Tibial nerve (tissue), 4 donors: Measurements from ENCODE around the gene BTBD9. TPM values are rescaled to one million over a fixed set of nuclear protein-coding genes. Genes with fewer than 3 reads are reported as not detected.

ENCODE experiments used
- DNase-seq, 2 donors: peaks; one replicate each; pipeline ENCODE4 v3.0.0-alpha.2; 2019; ENCODE audit warnings: low spot score in 2 of 2
- H3K27ac ChIP-seq, 4 donors: fragments of 200-600 bp; sonication (generic) in 3 of 4; one replicate each; pipeline ENCODE4 v1.5.1; 2017 to 2019; ENCODE audit warnings: mild to moderate bottlenecking in 1 of 4
- H3K27me3 ChIP-seq, 2 donors: fragments of 200-600 bp; sonication (generic) in 1 of 2; one replicate each; pipeline versions ENCODE4 v1.5.1 to v1.6.0; 2017 to 2019
- H3K36me3 ChIP-seq, 3 donors: fragments of 200-600 bp; sonication (generic); one replicate each; pipeline ENCODE4 v1.5.1; 2018 to 2019
- H3K4me1 ChIP-seq, 4 donors: fragments of 200-600 bp; sonication (generic) in 3 of 4; one replicate each; pipeline ENCODE4 v1.5.1; 2017 to 2019
- H3K4me3 ChIP-seq, 4 donors: fragments of 200-600 bp; sonication (generic) in 3 of 4; one replicate each; pipeline ENCODE4 v1.5.1; 2017 to 2019; ENCODE audit warnings: mild to moderate bottlenecking in 1 of 4, moderate library complexity in 1 of 4
- H3K9me3 ChIP-seq, 4 donors: fragments of 200-600 bp; sonication (generic) in 3 of 4; one replicate each; pipeline ENCODE4 v1.5.1; 2017 to 2019
- CTCF ChIP-seq, 5 experiments: fragments of 200-600 bp in 3 of 5; fragments of 450-650 bp in 2 of 5; sonication (generic) in 3 of 5; IDR thresholded peaks; one replicate each; pipeline ENCODE4 v1.5.1; 2016 to 2019; ENCODE audit warnings: antibody characterized with exemption in 5 of 5, mild to moderate bottlenecking in 3 of 5, moderate library complexity in 2 of 5
- EP300 ChIP-seq, 2 donors: sonication (generic); formaldehyde crosslinking; IDR thresholded peaks; one replicate each; pipeline ENCODE4 v1.6.1; 2017; ENCODE audit warnings: antibody characterized with exemption in 2 of 2, mild to moderate bottlenecking in 1 of 2
- POLR2A ChIP-seq, 2 donors: fragments of 450-650 bp; IDR thresholded peaks; one replicate each; pipeline ENCODE4 v1.6.1; 2017; ENCODE audit warnings: antibody characterized with exemption in 2 of 2, mild to moderate bottlenecking in 2 of 2, moderate library complexity in 2 of 2
- WGBS, 2 donors: methylation state at CpG; one replicate each; pipeline ENCODE4 v1.1.5; 2018; 5-methylcytosine and 5-hydroxymethylcytosine counted together
- total RNA-seq, 4 donors: library from RNA; depleted of rRNA; stranded (reverse); fragments of >200 nt; gene quantifications; one replicate each; pipeline ENCODE4 v1.1.0, GENCODE V29; 2016

BTBD9 gene
- total RNA-seq, 4 donors from 2014 or later, result 7.5 to 23.9 (median 10.7) TPM

GRCh38 chr6:38158762-38159350 lies 480.9 kb downstream of the BTBD9 start:
- Histone ChIP-seq H3K27me3 (no peaks in the 10 kb centered on the region), H3K36me3 (peaks cover 0 to 45% (median 0%) of the 10 kb centered on the region in 3 donors), H3K9me3 (peaks cover 0 to 10% (median 0%) of the 10 kb centered on the region in 4 donors), H3K27ac (no peak overlapping the region), H3K4me3 (no peak overlapping the region), H3K4me1 (peaks cover 0 to 3% (median 0%) of the 10 kb centered on the region in 4 donors)
- 85 to 92% methylated on average over 14 of the region's 14 CpGs for WGBS, 2 donors
- no peak for TF ChIP-seq POLR2A (IDR thresholded peaks at IDR 0.05)
- TF ChIP-seq EP300 (IDR thresholded peaks at IDR 0.05), result no peak
- TF ChIP-seq CTCF (IDR thresholded peaks at IDR 0.05), result no peak
- no peak for DNase-seq

GRCh38 chr6:38157905-38158304 lies 481.8 kb downstream of the BTBD9 start:
- Histone ChIP-seq H3K36me3 (peaks cover 0 to 55% (median 0%) of the 10 kb centered on the region in 3 donors), H3K27ac (no peak overlapping the region), H3K27me3 (no peaks in the 10 kb centered on the region), H3K9me3 (peaks cover 0 to 10% (median 0%) of the 10 kb centered on the region in 4 donors), H3K4me1 (peaks cover 0 to 4% (median 0%) of the 10 kb centered on the region in 4 donors), H3K4me3 (no peak overlapping the region)
- DNase-seq, result no peak
- TF ChIP-seq CTCF (IDR thresholded peaks at IDR 0.05), result no peak
- no peak for TF ChIP-seq EP300 (IDR thresholded peaks at IDR 0.05)
- TF ChIP-seq POLR2A (IDR thresholded peaks at IDR 0.05), result no peak
- 91 to 95% methylated on average over 11 of the region's 11 CpGs for WGBS, 2 donors

- no peak overlapping the region for H3K27ac ChIP-seq
- H3K4me1 ChIP-seq, result peaks cover 0 to 4% (median 0%) of the 10 kb centered on the region in 4 donors
- TF ChIP-seq CTCF (IDR thresholded peaks at IDR 0.05), result no peak
- TF ChIP-seq EP300 (IDR thresholded peaks at IDR 0.05), result no peak
- no peak for TF ChIP-seq POLR2A (IDR thresholded peaks at IDR 0.05)
- H3K27me3 ChIP-seq, result no peaks in the 10 kb centered on the region
- H3K4me3 ChIP-seq, result no peak overlapping the region
- WGBS, 2 donors, result 89 to 90% methylated on average over 10 of the region's 10 CpGs
- H3K9me3 ChIP-seq, result peaks cover 0 to 10% (median 0%) of the 10 kb centered on the region in 4 donors
- H3K36me3 ChIP-seq, result peaks cover 0 to 59% (median 0%) of the 10 kb centered on the region in 3 donors
- no peak for DNase-seq
Measured at GRCh38 chr6:38156818-38157565, 482.7 kb downstream of the BTBD9 start.

- Histone ChIP-seq H3K4me3 (no peak overlapping the region), H3K9me3 (peaks cover 0 to 3% (median 0%) of the 10 kb centered on the region in 4 donors), H3K4me1 (peaks cover 0 to 4% (median 0%) of the 10 kb centered on the region in 4 donors), H3K27me3 (no peaks in the 10 kb centered on the region), H3K27ac (no peak overlapping the region), H3K36me3 (peaks cover 0 to 58% (median 0%) of the 10 kb centered on the region in 3 donors)
- WGBS, 2 donors, result 88 to 89% methylated on average over 6 of the region's 6 CpGs
- no peak for TF ChIP-seq POLR2A (IDR thresholded peaks at IDR 0.05)
- no peak for TF ChIP-seq EP300 (IDR thresholded peaks at IDR 0.05)
- no peak for TF ChIP-seq CTCF (IDR thresholded peaks at IDR 0.05)
- DNase-seq, result no peak
Measured at GRCh38 chr6:38155621-38156204, 484.0 kb downstream of the BTBD9 start.

GRCh38 chr6:38155144-38155543 lies 484.6 kb downstream of the BTBD9 start:
- Histone ChIP-seq H3K36me3 (peaks cover 0 to 58% (median 0%) of the 10 kb centered on the region in 3 donors), H3K4me3 (no peak overlapping the region), H3K27ac (no peak overlapping the region), H3K9me3 (no peaks in the 10 kb centered on the region), H3K4me1 (peaks cover 0 to 4% (median 0%) of the 10 kb centered on the region in 4 donors), H3K27me3 (no peaks in the 10 kb centered on the region)
- no peak for DNase-seq
- WGBS, 2 donors, result 78 to 79% methylated on average over 8 to 9 of the region's 9 CpGs
- TF ChIP-seq POLR2A (IDR thresholded peaks at IDR 0.05) (no peak), CTCF (IDR thresholded peaks at IDR 0.05) (no peak), EP300 (IDR thresholded peaks at IDR 0.05) (no peak)
